ENCODE data around the gene TIMM10.

TIMM10 gene

GRCh38 chr11:57484141-57484710 lies 46.3 kb downstream of the TIMM10 start:
- no peak for DNase-seq (ENCODE audit: extremely low read depth in 1 of 2, low read depth in 1 of 2)

- no peak for DNase-seq (ENCODE audit: extremely low read depth in 1 of 2, low read depth in 1 of 2)
Measured at GRCh38 chr11:57483562-57483918, 47.0 kb downstream of the TIMM10 start.

GRCh38 chr11:57482782-57483561 lies 47.6 kb downstream of the TIMM10 start:
- peak in 1 of 2 donors; percentile 52 for DNase-seq (ENCODE audit: extremely low read depth in 1 of 2, low read depth in 1 of 2)

GRCh38 chr11:57481915-57482781 lies 48.4 kb downstream of the TIMM10 start:
- no peak for DNase-seq (ENCODE audit: extremely low read depth in 1 of 2, low read depth in 1 of 2)

GRCh38 chr11:57481315-57481714 lies 49.2 kb downstream of the TIMM10 start:
- no peak for DNase-seq (ENCODE audit: extremely low read depth in 1 of 2, low read depth in 1 of 2)

GRCh38 chr11:57480409-57481137 lies 50.0 kb downstream of the TIMM10 start:
- DNase-seq (ENCODE audit: extremely low read depth in 1 of 2, low read depth in 1 of 2), result peak in 1 of 2 donors; percentile 49

GRCh38 chr11:57479911-57480310 lies 50.6 kb downstream of the TIMM10 start:
- DNase-seq (ENCODE audit: extremely low read depth in 1 of 2, low read depth in 1 of 2), result no peak

GRCh38 chr11:57479021-57479663 lies 51.4 kb downstream of the TIMM10 start:
- no peak for DNase-seq (ENCODE audit: extremely low read depth in 1 of 2, low read depth in 1 of 2)

Data from activated CD8-positive, alpha-beta memory T cell treated with anti-CD3 and anti-CD28 coated beads for 1 hour (primary cell).